MCF 10A (cell line): ENCODE data around the gene GHRHR. TPM values are rescaled to one million over a fixed set of nuclear protein-coding genes. Genes with fewer than 3 reads are reported as not detected.

Experiments used
- BruUV-seq: library from RNA; stranded (reverse); fragments of 400-500 nt; replicated peaks from 2 replicates; lab custom pipeline; 2021; lab: Mats Ljungman, UMichigan
- CTCF ChIA-PET: fragments of 300-600 bp; sonication (Branson Sonifier 250); formaldehyde crosslinking; extraction: SDS; loops from one replicate; lab custom pipeline; 2021; ENCODE audit warnings: antibody characterized with exemption, inconsistent platforms; lab: Yijun Ruan, JAX
- POLR2A ChIA-PET: fragments of 300-600, 350-650 bp; sonication (Branson Sonifier 250); formaldehyde crosslinking; extraction: SDS; loops from one replicate; lab custom pipeline; 2020; ENCODE audit warnings: antibody characterized with exemption, inconsistent platforms; lab: Yijun Ruan, JAX
- DNase-seq: peaks from one replicate; pipeline ENCODE4 v3.0.0-alpha.2; 2018; ENCODE audit not compliant: unreplicated experiment
- H3K27ac Mint-ChIP-seq: one replicate; pipeline ENCODE4 v1.8.0; 2022; ENCODE audit warnings: mild to moderate bottlenecking, low read depth, mixed read lengths; ENCODE audit not compliant: unreplicated experiment
- H3K27me3 Mint-ChIP-seq: one replicate; pipeline ENCODE4 v1.8.0; 2022; ENCODE audit warnings: mixed read lengths; ENCODE audit not compliant: insufficient read depth, unreplicated experiment
- H3K36me3 Mint-ChIP-seq: one replicate; pipeline ENCODE4 v1.8.0; 2022; ENCODE audit warnings: mild to moderate bottlenecking, moderate library complexity, mixed read lengths; ENCODE audit not compliant: insufficient read depth, unreplicated experiment
- H3K4me1 Mint-ChIP-seq: one replicate; pipeline ENCODE4 v1.8.0; 2022; ENCODE audit warnings: mixed read lengths; ENCODE audit not compliant: insufficient read depth, unreplicated experiment
- H3K4me3 Mint-ChIP-seq: one replicate; pipeline ENCODE4 v1.8.0; 2022; ENCODE audit warnings: mild to moderate bottlenecking, moderate library complexity, mixed read lengths; ENCODE audit not compliant: unreplicated experiment
- H3K9me3 Mint-ChIP-seq: one replicate; pipeline ENCODE4 v1.8.0; 2022; ENCODE audit warnings: mixed read lengths; ENCODE audit not compliant: unreplicated experiment
- intact Hi-C: fragments of 100-400 bp; cut with micrococcal nuclease; formaldehyde crosslinking; loops from 2 replicates; pipeline ENCODE4 v1.14.1; 2022
- total RNA-seq: library from RNA; stranded (reverse); gene quantifications from 2 replicates; pipeline ENCODE4 v1.2.3, GENCODE V29; 2022
- TF ChIP-seq, protein P1 (sequence below): fragments of 200-600 bp; IDR thresholded peaks from one replicate; pipeline ENCODE4 v1.8.0; 2022; ENCODE audit warnings: antibody characterized with exemption, mild to moderate bottlenecking; ENCODE audit not compliant: unreplicated experiment

Gene GHRHR
- total RNA-seq, 1 experiment from 2014 or later = not detected

DNA sequence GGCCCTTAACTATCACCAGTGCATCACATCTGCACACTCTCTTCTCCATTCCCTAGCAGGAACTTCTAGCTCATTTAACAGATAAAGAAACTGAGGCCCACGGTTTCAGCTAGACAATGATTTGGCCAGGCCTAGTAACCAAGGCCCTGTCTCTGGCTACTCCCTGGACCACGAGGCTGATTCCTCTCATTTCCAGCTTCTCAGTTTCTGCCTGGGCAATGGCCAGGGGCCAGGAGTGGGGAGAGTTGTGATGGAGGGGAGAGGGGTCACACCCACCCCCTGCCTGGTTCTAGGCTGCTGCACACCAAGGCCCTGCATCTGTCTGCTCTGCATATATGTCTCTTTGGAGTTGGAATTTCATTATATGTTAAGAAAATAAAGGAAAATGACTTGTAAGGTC is 38.6 kb upstream of the GHRHR start:
- Mint-ChIP-seq H3K9me3 (no peaks in the 10 kb centered on the region), H3K27ac (no peak overlapping the region), H3K4me3 (no peak overlapping the region), H3K36me3 (no peaks in the 10 kb centered on the region), H3K4me1 (peaks cover 11% of the 10 kb centered on the region), H3K27me3 (peaks cover 12% of the 10 kb centered on the region)
- CTCF ChIA-PET = interaction anchor here (0.6 to 2.1 kb wide), 4 partner anchors 13 to 196 kb away, joined by 3 to 11 read pairs (median 4); no protein-coding TSS in a partner anchor
- intact Hi-C loops = no loop called here
- TF ChIP-seq, protein P1, sequence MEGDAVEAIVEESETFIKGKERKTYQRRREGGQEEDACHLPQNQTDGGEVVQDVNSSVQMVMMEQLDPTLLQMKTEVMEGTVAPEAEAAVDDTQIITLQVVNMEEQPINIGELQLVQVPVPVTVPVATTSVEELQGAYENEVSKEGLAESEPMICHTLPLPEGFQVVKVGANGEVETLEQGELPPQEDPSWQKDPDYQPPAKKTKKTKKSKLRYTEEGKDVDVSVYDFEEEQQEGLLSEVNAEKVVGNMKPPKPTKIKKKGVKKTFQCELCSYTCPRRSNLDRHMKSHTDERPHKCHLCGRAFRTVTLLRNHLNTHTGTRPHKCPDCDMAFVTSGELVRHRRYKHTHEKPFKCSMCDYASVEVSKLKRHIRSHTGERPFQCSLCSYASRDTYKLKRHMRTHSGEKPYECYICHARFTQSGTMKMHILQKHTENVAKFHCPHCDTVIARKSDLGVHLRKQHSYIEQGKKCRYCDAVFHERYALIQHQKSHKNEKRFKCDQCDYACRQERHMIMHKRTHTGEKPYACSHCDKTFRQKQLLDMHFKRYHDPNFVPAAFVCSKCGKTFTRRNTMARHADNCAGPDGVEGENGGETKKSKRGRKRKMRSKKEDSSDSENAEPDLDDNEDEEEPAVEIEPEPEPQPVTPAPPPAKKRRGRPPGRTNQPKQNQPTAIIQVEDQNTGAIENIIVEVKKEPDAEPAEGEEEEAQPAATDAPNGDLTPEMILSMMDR = no peak
- BruUV-seq = no TSS peak
- POLR2A ChIA-PET = no interaction called here
- DNase-seq = no peak

DNA sequence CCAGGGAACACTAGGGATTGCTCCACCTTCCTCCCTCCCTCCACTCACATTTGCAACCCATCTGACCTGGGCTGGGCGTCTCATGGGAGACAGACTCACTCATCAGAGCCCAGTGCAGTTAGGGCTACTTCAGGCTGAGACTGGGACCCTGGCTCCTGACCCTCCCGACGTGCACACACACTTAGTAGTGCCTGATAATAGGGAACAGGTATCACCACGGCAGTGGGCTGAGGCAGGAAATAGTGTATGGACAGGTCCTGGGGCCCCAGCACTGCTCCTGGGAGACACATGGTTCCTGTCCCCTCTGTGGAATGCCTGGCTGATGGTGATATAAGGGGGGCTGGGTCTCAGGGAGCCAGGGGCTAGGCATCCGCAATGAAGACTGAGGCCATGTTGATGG is 37.8 kb upstream of the GHRHR start:
- POLR2A ChIA-PET = no interaction called here
- peaks cover 6% of the 10 kb centered on the region for H3K4me1 Mint-ChIP-seq
- H3K27ac Mint-ChIP-seq = no peak overlapping the region
- H3K36me3 Mint-ChIP-seq = no peaks in the 10 kb centered on the region
- CTCF ChIA-PET = no interaction called here
- no peak overlapping the region for H3K4me3 Mint-ChIP-seq
- DNase-seq = no peak
- H3K27me3 Mint-ChIP-seq = peaks cover 12% of the 10 kb centered on the region
- BruUV-seq = no TSS peak
- intact Hi-C loops = no loop called here
- H3K9me3 Mint-ChIP-seq = no peaks in the 10 kb centered on the region
- TF ChIP-seq, protein P1 = no peak

DNA sequence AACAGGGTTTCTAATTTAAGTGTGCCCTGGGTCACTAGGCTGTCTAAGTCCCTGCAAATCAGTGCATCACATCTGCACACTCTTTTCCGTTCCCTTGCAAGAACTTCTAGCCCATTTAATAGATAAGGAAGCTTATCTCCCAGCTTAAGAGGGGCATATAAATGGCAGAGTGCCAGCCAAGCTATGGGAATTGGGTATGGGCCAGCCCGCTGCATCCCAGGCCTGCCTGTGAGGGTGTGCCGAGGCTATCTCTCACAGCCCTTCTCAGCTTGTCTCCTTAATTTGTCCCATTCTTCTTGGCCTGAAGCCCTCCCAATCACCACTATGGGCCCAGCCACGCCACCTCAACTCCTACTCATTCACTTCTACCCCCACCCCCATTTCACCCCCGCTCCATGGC is 37.4 kb upstream of the GHRHR start:
- H3K4me3 Mint-ChIP-seq = no peak overlapping the region
- CTCF ChIA-PET = interaction anchor here (1.5 kb wide), 1 partner anchor 58 kb away, joined by 5 read pairs; no protein-coding TSS in a partner anchor
- intact Hi-C loops = no loop called here

DNA sequence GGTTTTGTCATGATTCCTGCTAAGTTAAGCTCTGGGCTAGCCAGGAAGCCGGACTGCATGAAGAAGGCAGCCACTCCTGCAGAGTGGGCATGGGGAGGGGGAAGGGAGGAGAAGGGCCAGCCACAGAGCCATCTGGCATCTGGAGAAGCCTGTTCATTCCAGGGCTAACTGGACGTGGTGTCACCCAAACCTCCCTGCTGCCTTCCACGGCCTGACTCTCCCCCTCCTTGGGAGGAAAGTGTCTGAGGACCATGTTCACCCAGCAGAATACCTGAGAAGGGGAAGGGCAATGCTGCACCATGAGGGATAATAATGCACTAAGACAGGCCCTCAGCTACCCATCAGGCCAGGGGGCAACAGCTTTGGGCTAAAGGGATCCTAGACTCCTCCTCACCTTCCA is 36.7 kb upstream of the GHRHR start:
- no peak for DNase-seq
- no TSS peak for BruUV-seq
- ChIA-PET CTCF (interaction anchor here (1.5 to 1.7 kb wide), 2 partner anchors 12 to 57 kb away, joined by 5 to 9 read pairs; no protein-coding TSS in a partner anchor), POLR2A (no interaction called here)
- Mint-ChIP-seq H3K27me3 (peaks cover 12% of the 10 kb centered on the region), H3K9me3 (no peaks in the 10 kb centered on the region), H3K27ac (no peak overlapping the region), H3K36me3 (no peaks in the 10 kb centered on the region), H3K4me1 (no peaks in the 10 kb centered on the region), H3K4me3 (no peak overlapping the region)
- intact Hi-C loops = no loop called here
- TF ChIP-seq, protein P1 = no peak

More for the DNA sequence above, 37.4 kb upstream of the GHRHR start:
- Mint-ChIP-seq H3K36me3 (no peaks in the 10 kb centered on the region), H3K27me3 (peaks cover 12% of the 10 kb centered on the region), H3K9me3 (no peaks in the 10 kb centered on the region), H3K27ac (no peak overlapping the region), H3K4me1 (peaks cover 2% of the 10 kb centered on the region)
- DNase-seq = no peak
- TF ChIP-seq, protein P1 = no peak
- POLR2A ChIA-PET = no interaction called here
- BruUV-seq = no TSS peak
